Stimulated activated CD8-positive, alpha-beta memory T cell treated with anti-CD3 and anti-CD28 coated beads, Interleukin-7, amount 100 ng/mL, for 48 hours (primary cell): Measurements from ENCODE around the gene NTF3.
"Not testable (repeated sequence)": the region's sequence is repeated elsewhere in the genome, so short reads cannot be mapped to it uniquely, and the experiment has no call there.

Source experiments
- DNase-seq, 2 donors: peaks; one replicate each; pipeline ENCODE4 v3.0.0-alpha.2; 2020; ENCODE audit warnings: low read depth in 1 of 2; ENCODE audit errors: extremely low read depth in 1 of 2

NTF3 gene

GRCh38 chr12:5524769-5525436 is 93.0 kb downstream of the NTF3 start:
- DNase-seq: no peak

GRCh38 chr12:5525783-5526367 is 94.0 kb downstream of the NTF3 start:
- DNase-seq: no peak

GRCh38 chr12:5533368-5533767 is 101.5 kb downstream of the NTF3 start:
- no peak for DNase-seq

- DNase-seq: no peak
Measured at GRCh38 chr12:5534426-5535199, 102.7 kb downstream of the NTF3 start.

GRCh38 chr12:5535541-5535940 is 103.6 kb downstream of the NTF3 start:
- no peak for DNase-seq

GRCh38 chr12:5537026-5537615 is 105.2 kb downstream of the NTF3 start:
- not testable (repeated sequence) for DNase-seq

- DNase-seq: no peak
Measured at GRCh38 chr12:5537771-5538170, 105.9 kb downstream of the NTF3 start.
